Measurements from ENCODE around the gene GINS3.

DNA sequence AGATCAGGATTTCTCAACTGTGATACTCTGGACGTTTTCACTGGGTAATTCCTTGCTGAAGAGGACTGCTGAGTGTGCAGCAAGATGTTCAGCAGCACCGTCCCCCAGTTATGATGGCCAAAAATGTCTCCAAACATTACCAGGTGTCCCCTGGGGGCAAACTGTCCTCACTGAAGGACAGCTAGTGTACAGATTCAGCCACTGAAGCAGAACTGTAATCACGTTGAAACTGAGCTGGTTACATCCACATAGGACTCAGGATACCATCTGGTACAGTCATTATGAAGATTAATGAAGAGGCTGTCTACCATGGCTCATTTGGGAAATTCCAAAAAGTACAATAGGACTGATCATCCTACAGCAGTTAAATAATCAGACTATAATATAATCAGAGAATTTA is 43.3 kb upstream of the GINS3 start:
- no peak for TF ChIP-seq EZH2phosphoT487 (IDR thresholded peaks at IDR 0.05; ENCODE audit: low read depth)
- TF ChIP-seq, protein P1, sequence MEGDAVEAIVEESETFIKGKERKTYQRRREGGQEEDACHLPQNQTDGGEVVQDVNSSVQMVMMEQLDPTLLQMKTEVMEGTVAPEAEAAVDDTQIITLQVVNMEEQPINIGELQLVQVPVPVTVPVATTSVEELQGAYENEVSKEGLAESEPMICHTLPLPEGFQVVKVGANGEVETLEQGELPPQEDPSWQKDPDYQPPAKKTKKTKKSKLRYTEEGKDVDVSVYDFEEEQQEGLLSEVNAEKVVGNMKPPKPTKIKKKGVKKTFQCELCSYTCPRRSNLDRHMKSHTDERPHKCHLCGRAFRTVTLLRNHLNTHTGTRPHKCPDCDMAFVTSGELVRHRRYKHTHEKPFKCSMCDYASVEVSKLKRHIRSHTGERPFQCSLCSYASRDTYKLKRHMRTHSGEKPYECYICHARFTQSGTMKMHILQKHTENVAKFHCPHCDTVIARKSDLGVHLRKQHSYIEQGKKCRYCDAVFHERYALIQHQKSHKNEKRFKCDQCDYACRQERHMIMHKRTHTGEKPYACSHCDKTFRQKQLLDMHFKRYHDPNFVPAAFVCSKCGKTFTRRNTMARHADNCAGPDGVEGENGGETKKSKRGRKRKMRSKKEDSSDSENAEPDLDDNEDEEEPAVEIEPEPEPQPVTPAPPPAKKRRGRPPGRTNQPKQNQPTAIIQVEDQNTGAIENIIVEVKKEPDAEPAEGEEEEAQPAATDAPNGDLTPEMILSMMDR (IDR thresholded peaks at IDR 0.05; ENCODE audit: low read depth, low read length) = no peak

Data from OCI-LY3 (cell line).